H9 (cell line): ENCODE measurements around the gene HYI. TPM values are rescaled to one million over a fixed set of nuclear protein-coding genes. Genes with fewer than 3 reads are reported as not detected.

Experiments
- DNase-seq: peaks from one replicate; pipeline ENCODE4 v3.0.0-alpha.2; 2017
- H2AFZ ChIP-seq: one replicate; pipeline ENCODE4 v1.6.1; 2013; ENCODE audit warnings: mild to moderate bottlenecking, low read length, control low read depth, moderate library complexity
- H2AK5ac ChIP-seq: 2 replicates; pipeline ENCODE4 v1.6.1; 2013; ENCODE audit warnings: low read length, control low read depth, mixed read lengths; ENCODE audit not compliant: insufficient read length
- H2BK120ac ChIP-seq: one replicate; pipeline ENCODE4 v1.6.1; 2013; ENCODE audit warnings: low read depth, mild to moderate bottlenecking, low read length, control low read depth, inconsistent platforms; ENCODE audit not compliant: poor library complexity, severe bottlenecking
- H2BK12ac ChIP-seq: 2 replicates; pipeline ENCODE4 v1.6.1; 2013; ENCODE audit warnings: low read length, control low read depth, mixed read lengths, low read depth; ENCODE audit not compliant: insufficient read length
- H2BK15ac ChIP-seq: 2 replicates; pipeline ENCODE4 v1.6.1; 2013; ENCODE audit warnings: low read depth, low read length, control low read depth
- H2BK20ac ChIP-seq: one replicate; pipeline ENCODE4 v1.6.1; 2013; ENCODE audit warnings: low read depth, mild to moderate bottlenecking, low read length, control low read depth, inconsistent platforms; ENCODE audit not compliant: poor library complexity, severe bottlenecking
- H2BK5ac ChIP-seq: 2 replicates; pipeline ENCODE4 v1.6.1; 2013; ENCODE audit warnings: low read length, control low read depth, mixed read lengths; ENCODE audit not compliant: insufficient read length
- H3K14ac ChIP-seq: 2 replicates; pipeline ENCODE4 v1.6.1; 2013; ENCODE audit warnings: low read length, control low read depth; ENCODE audit not compliant: insufficient read depth
- H3K18ac ChIP-seq: 2 replicates; pipeline ENCODE4 v1.6.1; 2013; ENCODE audit warnings: low read depth, mild to moderate bottlenecking, mixed read lengths, low read length, control low read depth; ENCODE audit not compliant: insufficient read length
- H3K23ac ChIP-seq: 2 replicates; pipeline ENCODE4 v1.6.1; 2013; ENCODE audit warnings: low read length, control low read depth, mixed read lengths, low read depth; ENCODE audit not compliant: insufficient read length
- H3K23me2 ChIP-seq: 2 replicates; pipeline ENCODE4 v1.6.1; 2013; ENCODE audit warnings: low read depth, mild to moderate bottlenecking, mixed read lengths, low read length, control low read depth; ENCODE audit not compliant: insufficient read length, poor library complexity, severe bottlenecking
- H3K27ac ChIP-seq: 2 replicates; pipeline ENCODE4 v1.5.1; 2013; ENCODE audit warnings: low read length, control low read depth, mixed read lengths, low read depth; ENCODE audit not compliant: insufficient read length
- H3K27me3 ChIP-seq: 2 replicates; pipeline ENCODE4 v1.6.1; 2013; ENCODE audit warnings: low read length, control low read depth, inconsistent platforms; ENCODE audit not compliant: insufficient read depth
- H3K4ac ChIP-seq: 2 replicates; pipeline ENCODE4 v1.6.1; 2013; ENCODE audit warnings: low read depth, mild to moderate bottlenecking, control low read depth, inconsistent platforms, low read length, moderate library complexity
- H3K4me1 ChIP-seq: 2 replicates; pipeline ENCODE4 v1.6.1; 2013; ENCODE audit warnings: low read length, control low read depth, inconsistent platforms; ENCODE audit not compliant: insufficient read depth
- H3K4me2 ChIP-seq: 2 replicates; pipeline ENCODE4 v1.6.1; 2013; ENCODE audit warnings: low read length, control low read depth, mixed read lengths; ENCODE audit not compliant: insufficient read length, insufficient read depth
- H3K56ac ChIP-seq: 2 replicates; pipeline ENCODE4 v1.6.1; 2013; ENCODE audit warnings: low read depth, mild to moderate bottlenecking, mixed read lengths, low read length, control low read depth; ENCODE audit not compliant: insufficient read length
- H3K79me1 ChIP-seq: 2 replicates; pipeline ENCODE4 v1.6.1; 2013; ENCODE audit warnings: low read depth, mild to moderate bottlenecking, moderate library complexity, low read length, control low read depth, inconsistent platforms; ENCODE audit not compliant: insufficient read depth, poor library complexity, severe bottlenecking
- H3K79me2 ChIP-seq: 2 replicates; pipeline ENCODE4 v1.6.1; 2013; ENCODE audit warnings: low read length, control low read depth, inconsistent platforms; ENCODE audit not compliant: insufficient read depth
- H3K9ac ChIP-seq: 2 replicates; pipeline ENCODE4 v1.6.1; 2013; ENCODE audit warnings: low read length, control low read depth, mixed read lengths; ENCODE audit not compliant: insufficient read length; ENCODE audit errors: extremely low read depth
- H3K9me3 ChIP-seq: one replicate; pipeline ENCODE4 v1.6.1; 2013; ENCODE audit warnings: low read depth, low read length, inconsistent platforms; ENCODE audit not compliant: control insufficient read depth
- H3T11ph ChIP-seq: one replicate; pipeline ENCODE4 v1.6.1; 2013; ENCODE audit warnings: mild to moderate bottlenecking, low read length, control low read depth, inconsistent platforms
- H4K20me1 ChIP-seq: one replicate; pipeline ENCODE4 v1.6.1; 2013; ENCODE audit not compliant: control insufficient read depth, insufficient read length, insufficient read depth
- H4K5ac ChIP-seq: 2 replicates; pipeline ENCODE4 v1.6.1; 2013; ENCODE audit warnings: low read depth, mild to moderate bottlenecking, mixed read lengths, low read length, control low read depth; ENCODE audit not compliant: insufficient read length
- H4K8ac ChIP-seq: replicated peaks from 2 replicates; pipeline ENCODE4 v1.6.1; 2013; ENCODE audit warnings: low read length, control low read depth, mixed read lengths, low read depth; ENCODE audit not compliant: insufficient read length
- H4K91ac ChIP-seq: 2 replicates; pipeline ENCODE4 v1.6.1; 2013; ENCODE audit warnings: low read depth, mild to moderate bottlenecking, moderate library complexity, mixed read lengths, low read length, control low read depth; ENCODE audit not compliant: insufficient read length
- H3K27ac Mint-ChIP-seq, 3 experiments: 2 replicates in 2 of 3; 3 replicates in 1 of 3; pipeline ENCODE4 v1.8.0; 2020 to 2021; ENCODE audit warnings: mixed read lengths in 3 of 3, mild to moderate bottlenecking in 1 of 3, moderate library complexity in 1 of 3
- H3K27me3 Mint-ChIP-seq: 2 replicates; pipeline ENCODE4 v1.8.0; 2021; ENCODE audit warnings: low read depth, mild to moderate bottlenecking, moderate library complexity, mixed read lengths
- H3K36me3 Mint-ChIP-seq, 3 experiments: 2 replicates in 2 of 3; 3 replicates in 1 of 3; pipeline ENCODE4 v1.8.0; 2020 to 2021; ENCODE audit warnings: low read depth in 3 of 3, mixed read lengths in 3 of 3; ENCODE audit not compliant: insufficient read depth in 1 of 3
- H3K4me1 Mint-ChIP-seq, 2 experiments: 2 replicates each; pipeline ENCODE4 v1.8.0; 2020; ENCODE audit warnings: mixed read lengths in 2 of 2
- H3K4me3 Mint-ChIP-seq, 2 experiments: 2 replicates in 1 of 2; 3 replicates in 1 of 2; pipeline ENCODE4 v1.8.0; 2020 to 2021; ENCODE audit warnings: mild to moderate bottlenecking in 2 of 2, mixed read lengths in 2 of 2, moderate library complexity in 1 of 2
- H3K9me3 Mint-ChIP-seq, 2 experiments: 2 replicates in 1 of 2; 3 replicates in 1 of 2; pipeline ENCODE4 v1.8.0; 2020; ENCODE audit warnings: mild to moderate bottlenecking in 2 of 2, mixed read lengths in 2 of 2, moderate library complexity in 1 of 2
- CTCF ChIP-seq: fragments of 200-600 bp; sonication (generic); conservative IDR thresholded peaks from 3 replicates; pipeline ENCODE4 v1.8.0; 2021; ENCODE audit warnings: antibody characterized with exemption, mild to moderate bottlenecking
- WGBS: extraction: QIAGEN DNeasy Blood & Tissue Kit; methylation state at CpG from one replicate; pipeline ENCODE4 v1.1.7; 2013; ENCODE audit warnings: missing lambda C conversion rate, low lambda C conversion rate, mixed read lengths; ENCODE audit not compliant: insufficient read length; ENCODE audit errors: extremely low coverage; 5-methylcytosine and 5-hydroxymethylcytosine counted together
- total RNA-seq: library from RNA; stranded (reverse); gene quantifications from 2 replicates; pipeline ENCODE4 v1.2.1, GENCODE V29; 2021

The HYI gene
- total RNA-seq, 1 experiment from 2014 or later = 16.1 TPM

- Histone ChIP-seq H2BK15ac (no peak overlapping the region), H3T11ph (no peak overlapping the region), H4K8ac (no peak overlapping the region), H3K79me2 (no peaks in the 10 kb centered on the region), H3K4ac (no peak overlapping the region), H3K23me2 (no peaks in the 10 kb centered on the region), H2AK5ac (no peak overlapping the region), H2BK20ac (no peak overlapping the region), H3K4me1 (no peaks in the 10 kb centered on the region), H2BK12ac (no peak overlapping the region), H3K56ac (no peak overlapping the region), H4K5ac (no peak overlapping the region), H3K14ac (no peak overlapping the region), H3K23ac (no peak overlapping the region), H2BK5ac (no peak overlapping the region), H3K18ac (no peak overlapping the region), H4K91ac (no peak overlapping the region), H3K27ac (no peak overlapping the region), H3K79me1 (no peaks in the 10 kb centered on the region), H3K27me3 (no peaks in the 10 kb centered on the region), H2AFZ (no peak overlapping the region), H3K4me2 (no peak overlapping the region), H4K20me1 (no peaks in the 10 kb centered on the region), H2BK120ac (no peak overlapping the region), H3K9ac (no peak overlapping the region), H3K9me3 (no peaks in the 10 kb centered on the region)
- H3K9me3 Mint-ChIP-seq = no peaks in the 10 kb centered on the region
- H3K27me3 Mint-ChIP-seq = no peaks in the 10 kb centered on the region
- H3K4me1 Mint-ChIP-seq = peaks cover 0 to 4% of the 10 kb centered on the region in 2 experiments; a peak in 2 of 4 replicates
- H3K4me3 Mint-ChIP-seq = no peak overlapping the region
- peak overlapping the region in 1 of 3 experiments; percentile 34; a peak in 1 of 7 replicates for H3K27ac Mint-ChIP-seq
- peak; percentile 9 for DNase-seq
- TF ChIP-seq CTCF = no peak
- H3K36me3 Mint-ChIP-seq = peaks cover 4 to 44% (median 28%) of the 10 kb centered on the region in 3 experiments; a peak in 6 of 7 replicates
- no CpG with 5 or more reads among the region's 7 CpGs for WGBS
Measured at GRCh38 chr1:43440358-43440757, 13.4 kb downstream of the HYI start.
